Measurements from ENCODE around the gene GRPR. TPM values are rescaled to one million over a fixed set of nuclear protein-coding genes. Genes with fewer than 3 reads are reported as not detected.
"Not testable (repeated sequence)": the region's sequence is repeated elsewhere in the genome, so short reads cannot be mapped to it uniquely, and the experiment has no call there.

GRPR gene
- total RNA-seq, 1 donor from 2014 or later, result 0.23 TPM

DNA sequence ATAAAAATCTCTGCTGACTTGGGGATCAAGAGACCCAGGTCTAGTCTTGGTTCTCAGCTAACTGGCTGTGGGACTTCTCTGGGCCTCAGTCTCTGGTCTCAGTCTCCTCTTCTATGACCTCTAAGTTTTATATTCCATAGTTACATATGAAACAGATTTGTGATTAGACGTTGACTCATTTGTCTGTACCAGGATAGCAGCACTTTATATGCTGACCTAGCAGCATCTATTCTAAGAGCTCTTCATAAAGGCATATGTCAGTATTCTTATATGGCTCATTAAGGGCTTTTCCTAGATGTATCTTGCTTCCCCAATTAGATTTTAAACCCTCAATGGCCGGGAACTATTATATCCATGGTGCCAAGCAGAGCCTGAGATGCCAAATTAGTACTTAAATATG, 12.7 kb downstream of the GRPR start:
- no peak for DNase-seq (ENCODE audit: extremely low read depth, low read depth, low spot score)

DNA sequence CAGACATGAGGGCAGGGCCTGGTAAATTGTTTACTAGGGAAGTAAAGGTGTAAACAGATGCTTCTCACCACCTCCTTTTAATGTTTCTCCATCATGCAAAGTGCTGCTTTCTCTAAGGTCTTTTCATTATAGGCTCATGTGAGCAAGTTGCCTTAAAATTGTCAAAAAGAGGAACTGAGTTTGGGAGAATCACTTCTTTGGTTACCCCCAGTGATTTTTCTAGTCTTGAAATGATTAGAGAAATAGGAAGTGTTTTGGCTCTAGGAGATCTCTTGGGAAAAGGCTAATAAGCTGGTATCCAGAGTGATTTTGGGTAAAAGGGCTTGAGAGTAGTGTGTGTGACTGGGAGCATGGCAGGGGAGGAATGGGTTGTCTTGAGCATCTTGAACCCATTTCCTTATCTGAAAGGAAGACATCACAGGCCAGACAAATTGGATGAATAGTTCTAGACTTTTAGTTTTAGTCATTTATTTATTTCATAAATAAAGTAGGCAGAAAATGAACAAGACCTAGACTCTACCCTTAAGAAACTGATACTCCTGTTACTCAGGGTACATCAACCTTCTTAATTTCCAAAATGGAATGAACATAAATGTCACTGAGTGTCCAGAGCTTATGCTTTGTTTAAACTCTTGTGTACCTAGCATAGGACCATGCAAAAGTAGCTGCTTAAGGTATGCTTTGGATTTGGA, 14.2 kb downstream of the GRPR start:
- no peak for DNase-seq (ENCODE audit: extremely low read depth, low read depth, low spot score)

DNA sequence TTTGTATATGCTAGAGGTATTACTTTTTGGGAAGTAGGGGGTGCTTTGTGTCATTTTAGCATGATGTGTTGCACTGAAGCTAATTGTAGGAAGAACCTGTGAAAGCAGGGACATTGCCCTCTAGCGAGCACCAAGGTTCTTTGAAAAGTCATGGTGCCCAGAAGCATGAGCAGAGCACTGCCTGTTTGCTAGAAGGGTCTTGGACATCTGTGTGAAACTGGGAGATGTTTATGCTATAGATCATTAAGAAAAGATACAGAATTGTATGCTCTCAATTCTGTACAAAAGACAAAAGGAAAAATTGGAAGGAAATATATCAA, 14.7 kb downstream of the GRPR start:
- no peak for DNase-seq (ENCODE audit: extremely low read depth, low read depth, low spot score)

DNA sequence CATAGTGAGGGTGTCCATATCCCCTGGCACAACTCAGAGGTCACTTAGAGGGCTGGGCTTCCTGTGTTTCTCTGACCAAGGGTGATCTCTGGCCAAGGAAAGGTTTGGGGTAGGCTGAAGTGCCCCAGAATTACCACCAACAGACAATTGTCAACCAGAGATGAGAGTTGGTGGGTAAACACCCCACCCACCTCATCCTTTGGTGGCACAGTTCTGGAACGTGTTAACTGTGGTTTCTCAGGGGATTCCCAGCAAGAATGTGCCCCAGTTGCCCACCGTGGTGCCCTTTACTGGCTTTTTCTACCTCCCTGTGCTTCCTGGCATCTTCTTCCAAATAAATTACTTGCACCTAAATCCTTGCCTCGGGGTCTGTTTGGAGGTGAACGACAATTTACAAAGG, 17.1 kb downstream of the GRPR start:
- DNase-seq (ENCODE audit: extremely low read depth, low read depth, low spot score), result no peak

DNA sequence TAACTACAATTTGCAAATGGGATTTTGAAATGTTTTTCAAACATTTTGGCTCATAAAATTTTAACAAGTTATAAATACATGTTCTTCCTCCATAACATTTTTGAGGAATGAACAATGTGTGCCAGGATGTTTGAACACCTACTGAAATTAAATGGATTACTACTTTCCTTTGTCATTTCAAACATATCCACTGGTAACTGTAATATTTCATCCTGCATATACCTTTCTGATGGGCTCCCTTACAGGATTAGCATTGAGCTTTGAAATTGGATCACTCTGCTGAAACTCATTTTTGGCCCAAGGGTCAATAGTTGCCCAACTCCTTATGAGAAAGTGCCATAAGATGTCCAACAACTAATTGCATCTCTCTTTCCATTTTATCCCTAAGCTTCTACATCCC, 17.6 kb downstream of the GRPR start:
- DNase-seq (ENCODE audit: extremely low read depth, low read depth, low spot score), result no peak

DNA sequence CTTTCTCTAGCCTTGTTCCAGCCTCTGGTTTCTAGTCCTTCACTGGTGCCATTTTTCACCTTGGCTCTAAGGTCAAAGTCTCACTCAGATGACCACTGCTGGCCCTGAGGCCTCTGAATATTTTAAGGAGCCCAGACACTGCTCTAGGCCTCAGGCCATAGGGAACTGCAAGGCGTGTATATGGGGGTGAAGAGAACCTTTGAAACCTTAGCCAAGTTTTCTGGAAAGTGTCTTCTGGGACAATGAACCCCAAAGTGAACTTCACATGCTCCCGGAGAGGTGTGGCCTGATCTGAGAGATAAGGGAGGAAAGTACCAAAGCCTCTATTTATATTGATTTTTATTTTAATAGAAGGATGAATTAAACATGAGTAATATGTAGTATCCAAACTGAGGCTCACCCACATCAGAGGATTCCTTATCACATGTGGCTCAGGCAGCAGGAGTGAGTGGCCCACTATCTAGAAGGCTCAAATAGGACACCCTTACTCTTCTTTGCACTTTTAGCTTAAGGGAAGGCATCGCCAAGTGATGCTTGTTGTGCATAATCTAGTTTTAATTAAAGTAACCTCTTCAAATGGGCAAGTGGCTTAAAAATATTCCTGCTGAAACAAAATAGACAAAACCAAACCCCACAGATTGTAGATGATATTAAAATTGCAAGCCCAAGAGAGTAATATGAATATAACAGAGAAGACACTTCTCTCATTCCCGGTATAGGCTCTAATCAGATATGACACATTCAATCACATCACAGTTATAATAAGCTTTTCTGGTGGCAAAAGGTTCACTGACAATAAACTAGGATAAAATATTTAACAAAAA, 18.3 kb downstream of the GRPR start:
- no peak for DNase-seq (ENCODE audit: extremely low read depth, low read depth, low spot score)

DNA sequence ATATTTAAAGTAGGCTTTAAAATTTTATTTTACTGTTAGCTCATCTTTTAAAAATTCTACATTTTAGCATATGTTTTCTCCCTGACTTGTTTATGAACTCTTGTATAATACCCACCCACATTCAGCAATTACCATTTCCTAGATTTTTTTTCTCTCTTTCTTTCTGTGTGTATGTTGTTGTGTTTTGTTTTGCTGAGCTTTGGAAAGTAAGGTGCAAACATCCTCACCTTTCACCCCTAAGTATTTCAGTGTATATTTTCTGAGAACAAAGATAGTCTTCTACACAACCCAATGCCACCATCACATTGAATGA, 18.8 kb downstream of the GRPR start:
- DNase-seq (ENCODE audit: extremely low read depth, low read depth, low spot score), result no peak

DNA sequence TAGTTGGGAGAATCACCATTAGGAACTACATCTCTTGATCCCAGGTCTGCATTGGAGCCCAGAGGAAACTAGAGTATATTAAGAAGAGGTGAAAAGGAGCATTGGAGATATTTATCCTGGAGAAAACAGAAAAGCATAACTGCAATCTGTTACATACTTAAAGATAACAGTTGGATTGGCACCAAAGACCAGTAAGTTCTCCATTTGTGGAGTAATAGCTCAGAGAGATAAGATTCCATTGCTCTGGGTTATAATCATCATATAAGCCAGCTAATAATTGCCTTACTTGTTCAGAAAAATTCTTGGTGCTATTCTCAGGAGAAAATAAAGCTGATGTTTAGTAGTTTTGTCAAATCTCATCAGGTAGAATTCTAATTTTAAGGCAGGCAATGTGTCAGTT, 20.6 kb downstream of the GRPR start:
- no peak for DNase-seq (ENCODE audit: extremely low read depth, low read depth, low spot score)

DNA sequence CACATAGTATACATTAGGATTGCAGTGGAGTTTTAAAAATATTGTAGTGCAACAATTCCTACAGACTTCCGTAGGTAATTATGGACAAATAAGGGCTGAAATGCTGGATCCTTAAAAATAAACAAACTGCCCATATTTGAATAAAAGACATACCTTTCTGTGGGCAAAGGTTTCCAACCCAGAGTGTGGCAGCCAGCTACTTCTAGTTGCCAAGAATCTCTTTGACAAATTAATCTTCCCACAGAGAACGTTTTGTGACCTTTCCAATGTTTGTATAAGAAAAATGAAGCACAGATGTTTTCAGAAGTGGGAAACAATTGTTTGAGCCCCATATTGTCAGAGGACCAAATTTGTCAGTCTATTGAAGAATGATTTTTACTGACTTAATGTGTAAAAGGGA, 21.1 kb downstream of the GRPR start:
- DNase-seq (ENCODE audit: extremely low read depth, low read depth, low spot score), result no peak

DNA sequence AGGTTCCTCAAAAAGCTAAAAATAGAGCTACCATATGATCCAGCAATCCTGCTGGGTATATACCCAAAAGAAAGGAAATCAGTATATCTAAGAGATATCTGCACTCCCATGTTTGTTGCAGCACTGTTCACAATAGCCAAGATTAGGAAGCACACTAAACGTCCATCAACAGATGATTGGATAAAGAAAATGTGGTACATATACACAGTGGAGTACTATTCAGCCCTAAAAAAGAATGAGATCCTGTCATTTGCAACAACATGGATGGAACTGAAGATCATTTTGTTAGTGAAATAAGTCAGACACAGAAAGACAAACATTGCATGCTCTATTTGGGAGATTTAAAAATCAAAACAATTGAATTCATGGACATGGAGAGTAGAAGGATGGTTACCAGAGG, 21.7 kb downstream of the GRPR start:
- DNase-seq (ENCODE audit: extremely low read depth, low read depth, low spot score), result not testable (repeated sequence)

DNA sequence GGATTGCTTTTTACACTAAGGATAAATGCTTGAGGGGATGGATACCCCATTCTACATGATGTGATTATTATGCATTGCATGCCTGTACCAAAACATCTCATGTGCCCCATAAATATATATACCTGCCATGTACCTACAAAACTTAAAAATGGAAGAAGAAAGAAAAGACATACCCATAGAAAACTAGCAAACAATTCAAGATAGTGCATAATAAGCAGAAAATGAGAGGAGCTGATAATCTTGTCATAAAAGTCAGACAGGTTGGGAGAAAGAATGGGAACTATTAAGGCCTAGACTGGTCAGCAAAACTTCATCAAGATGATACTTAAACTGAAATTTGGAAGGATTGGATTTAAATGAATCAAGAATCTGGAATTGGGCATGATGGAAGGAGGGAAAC, 22.3 kb downstream of the GRPR start:
- no peak for DNase-seq (ENCODE audit: extremely low read depth, low read depth, low spot score)

DNA sequence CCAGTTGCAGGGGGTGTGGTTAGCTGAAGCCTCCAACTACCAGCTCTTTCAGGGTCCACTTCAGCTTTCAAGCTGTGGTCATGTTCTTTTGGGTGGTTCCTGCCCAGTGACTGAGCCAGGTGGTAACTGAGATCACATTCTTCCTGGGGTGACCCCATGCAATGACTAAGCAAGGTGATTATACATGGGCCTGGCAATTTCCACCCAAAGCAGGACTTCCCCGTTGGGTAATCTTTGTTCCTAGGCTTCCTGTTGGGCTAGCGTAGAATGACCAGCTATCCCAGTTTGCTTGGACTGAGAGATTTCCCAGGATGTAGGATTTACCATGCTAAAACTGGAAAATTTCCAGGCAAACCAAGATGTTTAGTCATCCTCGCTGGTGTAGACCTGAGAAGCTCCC, 25.5 kb downstream of the GRPR start:
- no peak for DNase-seq (ENCODE audit: extremely low read depth, low read depth, low spot score)

DNA sequence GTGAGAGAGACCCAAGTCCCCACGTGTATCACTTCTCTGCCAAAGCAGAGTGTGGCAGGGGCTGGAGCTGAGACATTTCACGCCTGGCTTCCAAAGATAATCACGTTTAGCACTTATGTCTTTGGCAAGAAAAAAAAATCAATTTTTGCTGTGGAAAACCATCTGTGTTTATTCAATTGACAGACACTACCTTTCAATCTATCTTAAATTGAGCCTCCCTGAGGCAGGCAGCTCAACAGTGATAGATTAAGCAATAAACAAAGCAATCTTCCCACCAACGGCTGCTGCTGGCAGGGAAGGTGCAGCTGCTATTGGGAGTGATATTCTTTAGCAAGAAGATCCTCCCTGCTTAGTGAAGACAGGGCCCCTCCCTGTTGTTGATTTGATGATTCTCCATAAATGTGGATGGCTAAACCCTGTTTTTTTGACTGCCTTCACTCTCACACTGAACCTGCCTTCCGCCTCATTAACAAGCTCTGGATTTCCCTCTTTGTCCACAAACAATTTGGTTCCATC, 32.3 kb downstream of the GRPR start:
- DNase-seq (ENCODE audit: extremely low read depth, low read depth, low spot score), result no peak

DNA sequence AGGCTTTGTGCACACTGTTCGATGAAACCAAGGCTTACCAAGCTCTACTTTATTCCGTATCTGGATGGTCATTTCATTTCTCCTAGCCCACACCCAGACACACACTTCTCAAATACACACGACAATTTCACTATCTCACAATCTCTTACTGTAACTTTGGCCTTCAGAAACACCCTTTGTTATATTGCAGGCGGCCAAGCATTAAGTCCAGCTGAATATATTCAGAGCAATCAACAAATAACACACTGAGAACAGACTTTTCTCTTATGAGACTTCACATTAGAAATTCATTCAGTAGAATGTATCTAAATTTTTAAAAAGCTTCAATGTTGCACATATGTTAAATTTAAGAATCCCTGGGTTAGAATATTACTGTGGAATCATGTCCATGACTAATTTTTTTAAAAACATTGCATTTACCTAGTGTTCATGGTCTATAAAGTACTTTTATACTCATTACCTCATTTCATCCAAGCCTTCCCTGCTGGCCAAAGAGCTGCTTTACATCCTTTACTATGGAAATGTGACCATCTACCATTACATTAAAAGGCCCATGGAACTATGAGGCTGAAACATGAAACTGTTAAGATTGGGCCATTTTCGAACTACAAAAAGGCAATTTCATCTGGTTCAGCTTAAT, 33.4 kb downstream of the GRPR start:
- no peak for DNase-seq (ENCODE audit: extremely low read depth, low read depth, low spot score)

DNA sequence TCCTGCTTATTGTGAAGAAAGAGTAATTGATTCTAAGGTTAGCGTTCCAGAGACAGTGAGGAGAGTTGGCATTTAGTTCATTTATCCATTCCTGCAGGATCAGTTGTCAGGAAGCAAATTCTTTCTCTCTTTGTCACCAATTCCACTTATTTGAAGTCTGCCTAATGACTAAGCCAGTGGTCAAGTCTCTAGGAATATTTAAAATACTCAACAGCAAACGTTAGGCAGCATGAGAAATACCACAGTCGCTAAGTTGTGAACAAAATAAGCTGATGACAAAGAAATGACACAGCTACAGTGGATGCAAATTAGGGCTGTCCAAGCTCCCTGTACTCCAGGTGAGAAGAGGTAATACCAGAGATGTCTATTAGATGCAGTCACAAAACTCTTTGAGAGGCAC, 37.4 kb downstream of the GRPR start:
- peak; percentile 9 for DNase-seq (ENCODE audit: extremely low read depth, low read depth, low spot score)

DNA sequence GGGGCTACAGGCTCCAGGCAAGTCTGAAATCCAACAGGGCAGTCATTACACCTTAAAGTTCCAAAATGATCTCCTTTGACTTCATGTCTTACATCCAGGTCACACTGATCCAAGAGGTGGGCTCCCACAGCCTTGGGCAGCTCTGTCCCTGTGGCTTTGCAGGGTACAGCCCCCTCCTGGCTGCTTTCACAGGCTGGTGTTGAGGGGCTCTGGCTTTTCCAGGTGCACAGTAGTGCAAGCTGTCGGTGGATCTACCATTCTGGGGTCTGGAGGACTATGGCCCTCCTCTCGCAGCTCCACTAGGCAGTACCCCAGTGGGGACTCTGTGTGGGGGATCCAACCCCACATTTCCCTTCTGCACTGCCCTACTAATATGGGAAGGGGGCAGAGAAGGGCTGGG, 37.8 kb downstream of the GRPR start:
- not testable (repeated sequence) for DNase-seq (ENCODE audit: extremely low read depth, low read depth, low spot score)

DNA sequence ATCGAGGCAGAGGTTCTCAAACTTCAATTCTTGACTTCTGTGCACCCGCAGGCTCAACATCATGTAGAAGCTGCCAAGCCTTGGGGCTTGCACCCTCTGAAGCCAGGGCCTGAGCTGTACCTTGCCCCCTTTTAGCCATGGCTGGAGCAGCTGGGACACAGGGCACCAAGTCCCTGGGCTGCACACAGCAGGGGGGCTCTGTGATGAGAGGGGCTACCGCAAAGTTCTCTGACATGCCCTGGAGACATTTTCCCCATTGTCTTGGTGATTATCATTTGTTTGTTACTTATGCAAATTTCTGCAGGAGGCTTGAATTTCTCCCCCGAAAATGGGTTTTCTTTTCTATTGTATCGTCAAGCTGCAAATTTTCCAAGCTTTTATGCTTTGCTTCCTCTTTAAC, 39.0 kb downstream of the GRPR start:
- no peak for DNase-seq (ENCODE audit: extremely low read depth, low read depth, low spot score)

DNA sequence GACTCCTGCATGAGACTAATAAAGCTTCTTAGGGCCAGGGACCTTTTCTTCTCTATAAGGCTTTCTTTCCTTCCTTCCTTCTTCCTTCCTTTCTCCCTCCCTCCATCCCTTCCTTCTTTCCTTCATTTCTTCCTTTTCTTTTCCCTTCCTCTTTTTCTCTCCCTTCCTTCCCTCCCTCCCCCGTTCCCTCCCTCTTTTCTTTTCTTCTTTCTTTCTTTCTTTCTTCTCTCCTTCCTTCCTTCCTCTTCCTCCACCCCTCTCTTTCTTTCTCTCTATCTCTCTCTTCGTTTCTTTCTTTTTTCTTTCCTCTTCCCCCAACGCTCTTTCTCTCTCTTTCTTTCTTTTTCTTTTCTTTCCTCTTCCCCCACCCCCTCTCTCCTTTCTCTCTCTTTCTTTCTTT, 41.4 kb downstream of the GRPR start:
- DNase-seq (ENCODE audit: extremely low read depth, low read depth, low spot score), result no peak

DNA sequence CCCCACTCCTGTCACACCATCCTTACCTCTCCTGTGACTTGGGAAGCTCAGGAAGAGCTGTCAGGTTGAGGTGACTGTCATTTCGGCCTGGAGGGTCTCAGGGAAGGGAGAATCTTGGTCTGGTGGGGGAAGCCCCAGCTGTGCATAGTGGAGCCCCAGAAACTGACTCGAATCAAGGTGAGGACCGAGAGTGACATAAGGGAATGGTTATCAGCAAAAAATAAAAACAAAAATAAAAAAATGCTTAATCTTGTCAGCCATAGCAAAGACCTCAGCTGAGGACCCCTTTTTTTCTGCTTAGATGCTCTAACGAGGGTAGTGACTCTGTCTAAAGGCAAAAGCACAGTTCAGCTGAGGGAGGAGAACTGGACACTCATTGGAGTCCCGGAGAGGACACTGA, 43.8 kb downstream of the GRPR start, which contains the start of gene MAGEB17:
TSS of gene MAGEB17 (plus strand) at position 301 of the 400 bp plus-strand sequence. CDS start 2,902 bp downstream, outside the sequence.
- no peak for DNase-seq (ENCODE audit: extremely low read depth, low read depth, low spot score)

DNA sequence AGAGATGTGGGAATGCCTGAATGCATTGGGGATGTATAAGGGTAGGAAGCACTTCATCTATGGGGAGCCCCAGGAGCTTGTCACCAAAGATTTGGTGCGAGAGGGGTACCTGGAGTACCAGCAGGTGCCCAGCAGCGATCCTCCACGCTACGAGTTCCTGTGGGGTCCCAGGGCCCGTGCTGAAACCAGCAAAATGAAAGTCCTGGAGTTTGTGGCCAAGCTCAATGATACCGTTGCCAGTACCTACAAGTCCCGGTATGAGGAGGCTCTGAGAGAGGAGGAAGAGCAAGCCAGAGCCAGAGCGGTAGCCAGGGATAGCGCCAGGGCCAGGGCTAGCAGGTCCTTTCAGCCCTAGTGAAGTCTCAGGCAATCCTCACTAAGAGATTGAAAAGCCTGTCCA, 47.7 kb downstream of the GRPR start:
- DNase-seq (ENCODE audit: extremely low read depth, low read depth, low spot score), result no peak

DNA sequence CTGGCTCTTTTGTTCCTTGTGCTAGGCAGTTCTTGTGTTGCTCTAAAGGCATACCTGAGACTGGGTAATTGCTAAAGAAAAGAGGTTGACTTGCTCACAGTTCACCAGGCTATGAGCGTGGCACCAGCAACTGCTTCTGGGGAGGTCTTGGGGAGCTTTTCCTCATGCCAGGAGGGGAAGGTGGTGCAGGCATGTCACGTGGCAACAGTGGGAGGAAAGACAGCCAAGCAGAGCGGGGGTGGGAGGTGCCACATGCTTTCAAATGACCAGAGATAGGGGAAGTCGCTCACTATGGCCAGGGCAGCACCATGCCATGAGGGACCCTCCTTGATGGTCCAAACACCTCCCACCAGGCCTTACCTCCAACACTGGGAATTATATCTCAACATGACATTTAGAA, 48.6 kb downstream of the GRPR start:
- no peak for DNase-seq (ENCODE audit: extremely low read depth, low read depth, low spot score)

DNA sequence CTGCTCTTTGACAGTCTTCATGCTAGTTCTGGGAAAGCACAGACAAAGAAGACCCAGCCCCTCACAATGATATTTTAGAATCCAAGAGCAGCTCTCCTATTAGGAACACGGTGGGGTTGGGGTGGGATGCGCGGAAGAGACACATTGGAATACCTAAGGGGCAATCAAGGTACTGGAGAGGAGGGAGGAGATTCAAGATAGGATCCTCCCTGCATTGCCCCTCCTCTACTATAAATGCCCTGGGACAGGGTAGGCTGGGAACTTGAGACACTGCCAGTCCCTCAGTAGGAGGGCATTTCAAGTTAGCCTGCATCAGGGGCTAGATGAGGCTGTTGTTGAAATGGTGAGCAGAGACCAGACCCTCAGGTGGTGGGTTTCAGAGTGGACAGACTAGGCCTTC, 49.0 kb downstream of the GRPR start:
- no peak for DNase-seq (ENCODE audit: extremely low read depth, low read depth, low spot score)
